ENCODE measurements around the gene UHRF1. TPM values are rescaled to one million over a fixed set of nuclear protein-coding genes. Genes with fewer than 3 reads are reported as not detected.

UHRF1 gene
- total RNA-seq, 1 donor = 7.6 TPM

GRCh38 chr19:4983346-4984105, 74.2 kb downstream of the UHRF1 start:
- Histone ChIP-seq H3K27ac (ENCODE audit: low read depth, low read length) (no peak overlapping the region), H3K9me3 (ENCODE audit: low read depth, low read length) (no peaks in the 10 kb centered on the region), H3K36me3 (ENCODE audit: insufficient read depth, low read length) (no peaks in the 10 kb centered on the region), H2AFZ (ENCODE audit: low read length) (no peak overlapping the region), H4K20me1 (ENCODE audit: insufficient read depth, low read length) (peaks cover 68% of the 10 kb centered on the region), H3K4me3 (ENCODE audit: insufficient read depth, low read length) (no peak overlapping the region), H3K27me3 (ENCODE audit: insufficient read depth, low read length) (no peaks in the 10 kb centered on the region), H3K4me2 (ENCODE audit: insufficient read depth, low read length) (no peak overlapping the region), H3K4me1 (ENCODE audit: insufficient read depth, low read length) (peaks cover 17% of the 10 kb centered on the region), H3K79me2 (ENCODE audit: insufficient read depth, low read length) (peaks cover 88% of the 10 kb centered on the region)
- TF ChIP-seq, protein P1, sequence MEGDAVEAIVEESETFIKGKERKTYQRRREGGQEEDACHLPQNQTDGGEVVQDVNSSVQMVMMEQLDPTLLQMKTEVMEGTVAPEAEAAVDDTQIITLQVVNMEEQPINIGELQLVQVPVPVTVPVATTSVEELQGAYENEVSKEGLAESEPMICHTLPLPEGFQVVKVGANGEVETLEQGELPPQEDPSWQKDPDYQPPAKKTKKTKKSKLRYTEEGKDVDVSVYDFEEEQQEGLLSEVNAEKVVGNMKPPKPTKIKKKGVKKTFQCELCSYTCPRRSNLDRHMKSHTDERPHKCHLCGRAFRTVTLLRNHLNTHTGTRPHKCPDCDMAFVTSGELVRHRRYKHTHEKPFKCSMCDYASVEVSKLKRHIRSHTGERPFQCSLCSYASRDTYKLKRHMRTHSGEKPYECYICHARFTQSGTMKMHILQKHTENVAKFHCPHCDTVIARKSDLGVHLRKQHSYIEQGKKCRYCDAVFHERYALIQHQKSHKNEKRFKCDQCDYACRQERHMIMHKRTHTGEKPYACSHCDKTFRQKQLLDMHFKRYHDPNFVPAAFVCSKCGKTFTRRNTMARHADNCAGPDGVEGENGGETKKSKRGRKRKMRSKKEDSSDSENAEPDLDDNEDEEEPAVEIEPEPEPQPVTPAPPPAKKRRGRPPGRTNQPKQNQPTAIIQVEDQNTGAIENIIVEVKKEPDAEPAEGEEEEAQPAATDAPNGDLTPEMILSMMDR (IDR thresholded peaks at IDR 0.05; ENCODE audit: extremely low read depth, low read depth, low read length) = no peak
- peak; percentile 77 for DNase-seq (ENCODE audit: insufficient read length, low spot score, missing footprints)

DNA sequence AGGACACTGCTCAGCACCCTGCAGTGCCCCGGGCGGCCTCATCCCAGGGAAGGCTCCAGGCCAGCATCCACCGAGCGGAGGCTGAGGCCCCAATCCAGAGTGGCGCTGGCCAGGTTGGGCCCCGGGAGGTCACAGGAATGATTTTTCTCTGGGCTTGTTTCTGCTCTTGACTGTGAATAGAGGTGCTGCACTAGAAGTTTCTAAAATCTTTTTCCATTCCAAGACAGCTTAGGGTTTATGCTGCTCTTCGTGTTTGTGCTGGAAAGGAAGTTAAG, 74.7 kb downstream of the UHRF1 start:
- DNase-seq (ENCODE audit: insufficient read length, low spot score, missing footprints) = peak; percentile 68
- Histone ChIP-seq H4K20me1 (ENCODE audit: insufficient read depth, low read length) (peaks cover 68% of the 10 kb centered on the region), H3K79me2 (ENCODE audit: insufficient read depth, low read length) (peaks cover 88% of the 10 kb centered on the region), H3K27me3 (ENCODE audit: insufficient read depth, low read length) (no peaks in the 10 kb centered on the region), H2AFZ (ENCODE audit: low read length) (no peak overlapping the region), H3K36me3 (ENCODE audit: insufficient read depth, low read length) (no peaks in the 10 kb centered on the region), H3K4me1 (ENCODE audit: insufficient read depth, low read length) (peaks cover 22% of the 10 kb centered on the region), H3K9me3 (ENCODE audit: low read depth, low read length) (no peaks in the 10 kb centered on the region), H3K27ac (ENCODE audit: low read depth, low read length) (no peak overlapping the region), H3K4me3 (ENCODE audit: insufficient read depth, low read length) (no peak overlapping the region), H3K4me2 (ENCODE audit: insufficient read depth, low read length) (no peak overlapping the region)
- TF ChIP-seq, protein P1 (IDR thresholded peaks at IDR 0.05; ENCODE audit: extremely low read depth, low read depth, low read length) = no peak

GRCh38 chr19:4984438-4984990, 75.2 kb downstream of the UHRF1 start:
- no peak overlapping the region for H3K4me3 ChIP-seq (ENCODE audit: insufficient read depth, low read length)
- TF ChIP-seq, protein P1 (IDR thresholded peaks at IDR 0.05; ENCODE audit: extremely low read depth, low read depth, low read length) = no peak
- no peak overlapping the region for H3K27ac ChIP-seq (ENCODE audit: low read depth, low read length)
- H3K4me2 ChIP-seq (ENCODE audit: insufficient read depth, low read length) = no peak overlapping the region
- no peaks in the 10 kb centered on the region for H3K9me3 ChIP-seq (ENCODE audit: low read depth, low read length)
- peak; percentile 55 for DNase-seq (ENCODE audit: insufficient read length, low spot score, missing footprints)
- no peaks in the 10 kb centered on the region for H3K27me3 ChIP-seq (ENCODE audit: insufficient read depth, low read length)
- peaks cover 23% of the 10 kb centered on the region for H3K4me1 ChIP-seq (ENCODE audit: insufficient read depth, low read length)
- H3K79me2 ChIP-seq (ENCODE audit: insufficient read depth, low read length) = peaks cover 84% of the 10 kb centered on the region
- no peak overlapping the region for H2AFZ ChIP-seq (ENCODE audit: low read length)
- H4K20me1 ChIP-seq (ENCODE audit: insufficient read depth, low read length) = peaks cover 66% of the 10 kb centered on the region
- H3K36me3 ChIP-seq (ENCODE audit: insufficient read depth, low read length) = no peaks in the 10 kb centered on the region

GRCh38 chr19:4985551-4985991, 76.3 kb downstream of the UHRF1 start:
- TF ChIP-seq, protein P1 (IDR thresholded peaks at IDR 0.05; ENCODE audit: extremely low read depth, low read depth, low read length) = no peak
- no peaks in the 10 kb centered on the region for H3K9me3 ChIP-seq (ENCODE audit: low read depth, low read length)
- no peak overlapping the region for H2AFZ ChIP-seq (ENCODE audit: low read length)
- H3K27ac ChIP-seq (ENCODE audit: low read depth, low read length) = no peak overlapping the region
- peak; percentile 85 for DNase-seq (ENCODE audit: insufficient read length, low spot score, missing footprints)
- H3K4me1 ChIP-seq (ENCODE audit: insufficient read depth, low read length) = peaks cover 23% of the 10 kb centered on the region
- H3K36me3 ChIP-seq (ENCODE audit: insufficient read depth, low read length) = no peaks in the 10 kb centered on the region
- peaks cover 75% of the 10 kb centered on the region for H4K20me1 ChIP-seq (ENCODE audit: insufficient read depth, low read length)
- no peak overlapping the region for H3K4me2 ChIP-seq (ENCODE audit: insufficient read depth, low read length)
- peaks cover 86% of the 10 kb centered on the region for H3K79me2 ChIP-seq (ENCODE audit: insufficient read depth, low read length)
- H3K4me3 ChIP-seq (ENCODE audit: insufficient read depth, low read length) = no peak overlapping the region
- no peaks in the 10 kb centered on the region for H3K27me3 ChIP-seq (ENCODE audit: insufficient read depth, low read length)

Measured in osteoblast (primary cell).